CD4-positive, alpha-beta T cell treated with Interleukin-6 for 4 hours (primary cell): ENCODE results near the gene FBXW8.

Source experiments
- DNase-seq: peaks from one replicate; pipeline ENCODE4 v3.0.0-alpha.2; 2020; ENCODE audit warnings: mixed read lengths

Gene FBXW8

GRCh38 chr12:116887244-116887643, 23.5 kb upstream of the FBXW8 start:
- DNase-seq = no peak

GRCh38 chr12:116887897-116888296, 22.9 kb upstream of the FBXW8 start:
- DNase-seq = no peak

GRCh38 chr12:116890330-116890729, 20.4 kb upstream of the FBXW8 start:
- DNase-seq = no peak

- no peak for DNase-seq
Measured at GRCh38 chr12:116891019-116891418, 19.7 kb upstream of the FBXW8 start.

- DNase-seq = no peak
Measured at GRCh38 chr12:116892349-116893140, 18.2 kb upstream of the FBXW8 start.

- DNase-seq = no peak
Measured at GRCh38 chr12:116894913-116895312, 15.8 kb upstream of the FBXW8 start.

GRCh38 chr12:116896411-116896924, 14.3 kb upstream of the FBXW8 start:
- no peak for DNase-seq

- no peak for DNase-seq
Measured at GRCh38 chr12:116897476-116897875, 13.3 kb upstream of the FBXW8 start.

GRCh38 chr12:116898669-116899068, 12.1 kb upstream of the FBXW8 start:
- DNase-seq = no peak

- no peak for DNase-seq
Measured at GRCh38 chr12:116901612-116902011, 9.1 kb upstream of the FBXW8 start.

- DNase-seq = no peak
Measured at GRCh38 chr12:116903818-116904217, 6.9 kb upstream of the FBXW8 start.

GRCh38 chr12:116906285-116906684, 4.5 kb upstream of the FBXW8 start:
- no peak for DNase-seq

GRCh38 chr12:116910280-116910644, 488 bp upstream of the FBXW8 start:
- no peak for DNase-seq

- DNase-seq = no peak
Measured at GRCh38 chr12:116915326-116915725, 4.6 kb downstream of the FBXW8 start.

GRCh38 chr12:116916122-116916521, 5.4 kb downstream of the FBXW8 start:
- DNase-seq = no peak

GRCh38 chr12:116916714-116917114, 6.0 kb downstream of the FBXW8 start:
- DNase-seq = peak; percentile 44

- DNase-seq = no peak
Measured at GRCh38 chr12:116918464-116918863, 7.7 kb downstream of the FBXW8 start.

GRCh38 chr12:116919247-116919661, 8.5 kb downstream of the FBXW8 start:
- no peak for DNase-seq

GRCh38 chr12:116919706-116920485, 9.1 kb downstream of the FBXW8 start:
- no peak for DNase-seq

GRCh38 chr12:116920939-116921338, 10.2 kb downstream of the FBXW8 start:
- no peak for DNase-seq

GRCh38 chr12:116922194-116922897, 11.6 kb downstream of the FBXW8 start:
- no peak for DNase-seq

GRCh38 chr12:116924558-116925453, 14.1 kb downstream of the FBXW8 start:
- DNase-seq = peak; percentile 57
